GM21423 (cell line): ENCODE results near the gene PTGES2.

Source experiments
- ATAC-seq: cut with Tn5 transposase; IDR thresholded peaks from one replicate; pipeline ENCODE4 v1.9.1; 2021; ENCODE audit warnings: mild to moderate bottlenecking, moderate library complexity; ENCODE audit not compliant: unreplicated experiment

Gene PTGES2

DNA sequence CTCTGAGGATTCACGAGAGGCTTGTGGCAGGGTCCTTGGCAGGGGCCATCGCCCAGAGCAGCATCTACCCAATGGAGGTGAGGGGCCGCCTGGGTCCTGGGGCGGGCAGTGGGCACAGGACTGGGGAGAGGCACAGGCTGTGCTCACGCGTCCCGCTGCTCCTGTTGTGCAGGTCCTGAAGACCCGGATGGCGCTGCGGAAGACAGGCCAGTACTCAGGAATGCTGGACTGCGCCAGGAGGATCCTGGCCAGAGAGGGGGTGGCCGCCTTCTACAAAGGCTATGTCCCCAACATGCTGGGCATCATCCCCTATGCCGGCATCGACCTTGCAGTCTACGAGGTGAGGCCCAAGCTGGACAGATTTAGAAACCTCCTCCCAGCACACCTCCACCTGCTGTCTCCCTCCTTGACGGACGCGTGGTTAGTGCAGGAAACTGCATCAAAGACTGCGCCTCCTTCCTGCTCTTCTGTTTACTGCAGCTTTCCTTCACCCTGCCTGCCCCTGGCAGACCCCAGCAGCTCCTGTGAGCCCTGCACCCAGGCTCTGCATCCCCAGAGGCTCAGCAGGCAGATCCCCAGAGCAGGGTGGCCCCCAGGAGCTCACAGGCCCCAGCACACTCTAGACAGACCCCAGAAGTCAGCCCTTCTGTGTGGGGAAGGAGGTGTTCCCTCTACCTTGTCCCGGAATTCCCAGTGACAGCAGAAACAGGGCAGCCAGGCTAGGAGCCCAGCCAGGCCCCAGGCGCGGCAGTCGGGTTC is 21.2 kb downstream of the PTGES2 start:
- ATAC-seq, result no peak

DNA sequence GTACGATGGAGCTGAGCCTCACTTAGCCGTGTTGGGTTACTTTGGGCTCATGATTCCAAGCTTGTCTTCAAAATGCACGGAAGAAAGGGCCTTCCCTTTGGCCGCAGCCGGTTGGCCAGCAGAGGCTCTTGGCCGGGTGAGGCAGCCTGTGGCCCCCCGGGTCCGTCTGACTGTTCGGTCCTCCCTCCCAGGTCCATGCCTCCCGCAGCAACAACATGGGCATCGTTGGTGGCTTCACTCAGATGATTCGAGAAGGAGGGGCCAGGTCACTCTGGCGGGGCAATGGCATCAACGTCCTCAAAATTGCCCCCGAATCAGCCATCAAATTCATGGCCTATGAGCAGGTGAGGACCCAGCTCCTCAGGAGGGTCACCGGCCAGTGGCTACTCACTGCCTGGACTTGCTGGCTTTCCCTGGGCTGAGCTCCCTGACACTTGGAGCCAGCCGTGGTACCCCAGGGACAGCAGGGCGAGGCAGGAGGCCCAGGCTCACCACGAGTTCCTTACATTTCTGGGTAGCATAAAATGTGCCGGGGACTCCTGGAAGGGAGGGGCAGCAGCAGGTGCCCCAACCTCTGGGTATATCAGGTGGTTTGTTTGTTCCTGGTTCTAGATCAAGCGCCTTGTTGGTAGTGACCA is 21.9 kb downstream of the PTGES2 start:
- no peak for ATAC-seq

DNA sequence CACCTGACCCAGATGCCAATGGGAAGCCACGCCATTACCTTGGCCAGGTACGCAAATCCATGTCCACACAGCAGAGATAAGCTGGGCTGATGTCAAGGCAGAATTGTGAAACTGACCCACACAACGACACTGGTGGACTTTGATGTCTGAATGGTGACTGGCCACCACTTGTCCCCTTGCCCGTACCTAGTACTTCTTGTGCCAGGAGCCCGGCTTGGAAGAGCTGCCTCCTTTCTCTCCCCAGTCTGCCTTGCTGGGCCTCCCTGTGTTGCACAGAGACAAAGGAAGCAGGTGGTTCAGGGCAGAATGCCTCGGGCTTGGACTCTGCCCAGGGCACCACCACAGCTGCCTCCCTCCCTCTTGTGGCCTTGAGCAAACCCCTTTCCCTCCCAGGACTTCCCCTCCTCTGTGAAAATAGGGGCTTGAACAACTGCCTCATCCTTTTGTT is 23.3 kb downstream of the PTGES2 start:
- no peak for ATAC-seq

DNA sequence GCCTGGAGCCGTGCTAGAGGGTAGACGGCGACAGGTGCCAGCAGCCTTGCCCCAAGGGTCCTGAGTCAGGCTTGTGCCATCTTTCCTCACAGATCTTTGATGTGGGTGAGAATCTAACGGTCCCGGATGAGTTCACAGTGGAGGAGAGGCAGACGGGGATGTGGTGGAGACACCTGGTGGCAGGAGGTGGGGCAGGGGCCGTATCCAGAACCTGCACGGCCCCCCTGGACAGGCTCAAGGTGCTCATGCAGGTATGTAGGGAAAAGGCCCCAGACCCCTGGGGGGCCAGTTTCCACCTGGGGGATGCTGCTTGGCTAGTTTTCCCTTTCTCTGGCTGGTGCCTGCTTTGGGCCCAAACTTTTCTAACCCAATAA is 24.0 kb downstream of the PTGES2 start:
- ATAC-seq, result no peak

DNA sequence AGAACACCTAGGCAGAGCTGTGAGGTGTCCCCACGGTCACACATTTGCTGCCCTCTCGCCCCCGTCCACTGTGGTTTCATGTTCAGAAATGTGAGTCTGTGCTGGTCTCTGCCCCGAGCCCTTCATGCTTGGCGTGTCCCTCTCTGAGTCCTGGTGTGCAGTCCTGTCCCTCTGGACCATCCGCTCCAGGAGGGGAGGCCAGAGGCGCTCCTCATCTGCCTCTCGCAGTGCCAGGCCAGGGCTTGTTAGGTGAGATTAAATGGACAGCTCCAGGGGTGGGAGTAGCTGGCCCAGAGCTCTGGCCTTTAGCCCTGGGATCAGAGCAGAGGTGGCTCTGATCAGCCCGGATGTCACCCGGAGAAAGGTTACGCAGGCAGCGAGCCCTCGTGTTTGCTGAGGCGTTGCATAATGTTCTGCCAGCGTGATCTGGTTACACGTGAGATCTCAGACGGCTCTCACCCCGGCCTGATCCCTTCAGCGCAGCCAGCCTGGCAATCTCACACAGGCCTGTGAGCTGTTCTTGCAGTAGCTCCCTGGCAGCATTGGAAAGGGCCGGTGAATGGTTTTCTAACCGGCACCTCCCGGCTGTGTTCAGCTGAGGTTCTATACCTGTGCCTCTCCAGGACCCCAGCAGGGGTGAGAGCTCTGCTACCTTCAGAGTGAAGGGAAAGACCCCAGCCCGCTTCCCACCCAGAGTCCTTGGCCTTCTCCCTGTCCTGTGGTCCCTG is 24.5 kb downstream of the PTGES2 start:
- ATAC-seq, result no peak

DNA sequence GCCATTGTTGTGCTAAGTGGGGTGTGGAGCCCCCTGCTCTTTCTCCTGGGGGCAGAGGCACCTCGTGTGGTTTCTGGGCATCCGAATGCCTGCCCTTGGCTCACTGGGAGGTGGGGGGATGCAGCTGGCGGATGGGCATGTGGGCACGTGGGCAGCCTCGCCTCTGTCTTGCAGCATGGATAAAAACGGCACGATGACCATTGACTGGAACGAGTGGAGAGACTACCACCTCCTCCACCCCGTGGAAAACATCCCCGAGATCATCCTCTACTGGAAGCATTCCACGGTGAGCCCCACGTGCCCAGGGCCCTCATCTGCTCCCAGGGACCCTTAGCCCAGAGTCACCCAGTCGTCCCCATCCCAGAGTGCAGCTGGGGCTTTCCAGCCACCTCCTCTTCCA is 25.3 kb downstream of the PTGES2 start:
- no peak for ATAC-seq

DNA sequence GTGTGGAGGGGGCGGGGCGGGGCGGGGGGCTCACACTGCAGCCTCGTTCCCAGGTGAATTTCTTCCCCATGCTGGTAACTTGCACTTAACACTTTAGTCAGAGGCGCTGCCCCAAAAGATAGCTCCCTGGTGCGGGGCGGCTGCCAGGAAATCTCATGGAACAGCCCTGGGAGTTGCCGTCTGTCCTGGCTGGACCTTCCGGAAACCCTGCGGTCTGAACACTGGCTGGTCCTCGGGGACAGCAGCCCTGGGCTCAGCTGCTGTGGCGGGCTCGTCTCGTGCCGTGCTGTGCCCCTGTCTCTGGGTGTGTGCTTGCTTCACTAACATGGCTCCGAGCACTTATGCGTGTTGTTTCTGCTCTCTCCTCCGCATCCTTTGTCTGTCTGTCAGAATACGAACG is 25.8 kb downstream of the PTGES2 start:
- ATAC-seq, result no peak

DNA sequence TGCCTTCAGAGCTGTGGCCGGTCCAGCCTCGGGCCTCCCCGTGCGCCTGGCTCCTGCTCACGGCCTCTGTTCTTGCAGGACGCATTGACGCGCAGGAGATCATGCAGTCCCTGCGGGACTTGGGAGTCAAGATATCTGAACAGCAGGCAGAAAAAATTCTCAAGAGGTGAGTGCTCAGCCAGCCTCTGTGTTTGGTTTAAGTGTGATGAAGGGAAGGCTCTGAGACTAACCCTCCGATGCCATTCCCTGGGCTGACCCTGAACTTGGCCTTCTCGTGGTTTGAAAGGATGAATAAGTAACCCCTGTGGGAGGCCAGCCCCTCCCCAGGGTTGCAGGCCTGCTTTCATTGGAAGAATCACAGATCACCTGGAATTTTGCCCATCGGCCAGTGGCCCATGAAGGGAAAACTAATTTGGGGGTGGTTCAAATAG is 26.3 kb downstream of the PTGES2 start:
- ATAC-seq, result no peak

DNA sequence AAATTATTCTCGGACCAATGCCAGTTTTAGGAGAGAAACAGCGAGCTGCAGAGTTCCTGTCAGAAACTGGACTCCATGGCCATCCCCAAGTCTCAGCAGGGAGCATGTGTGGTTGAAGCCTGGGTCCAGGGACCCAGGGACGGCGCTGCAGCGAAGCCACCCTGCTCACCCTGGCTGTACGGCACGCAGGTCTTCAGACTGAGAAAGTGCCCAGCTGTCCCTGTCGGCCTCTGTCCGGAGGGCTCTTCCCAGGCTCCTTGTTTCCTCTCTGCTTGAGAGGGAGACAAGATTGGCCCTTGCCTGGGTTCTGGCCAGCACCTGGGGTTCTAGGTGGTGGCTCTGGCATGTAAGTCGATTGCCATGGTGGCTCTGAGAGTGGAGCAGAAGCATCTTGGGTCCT is 26.9 kb downstream of the PTGES2 start:
- ATAC-seq, result no peak

DNA sequence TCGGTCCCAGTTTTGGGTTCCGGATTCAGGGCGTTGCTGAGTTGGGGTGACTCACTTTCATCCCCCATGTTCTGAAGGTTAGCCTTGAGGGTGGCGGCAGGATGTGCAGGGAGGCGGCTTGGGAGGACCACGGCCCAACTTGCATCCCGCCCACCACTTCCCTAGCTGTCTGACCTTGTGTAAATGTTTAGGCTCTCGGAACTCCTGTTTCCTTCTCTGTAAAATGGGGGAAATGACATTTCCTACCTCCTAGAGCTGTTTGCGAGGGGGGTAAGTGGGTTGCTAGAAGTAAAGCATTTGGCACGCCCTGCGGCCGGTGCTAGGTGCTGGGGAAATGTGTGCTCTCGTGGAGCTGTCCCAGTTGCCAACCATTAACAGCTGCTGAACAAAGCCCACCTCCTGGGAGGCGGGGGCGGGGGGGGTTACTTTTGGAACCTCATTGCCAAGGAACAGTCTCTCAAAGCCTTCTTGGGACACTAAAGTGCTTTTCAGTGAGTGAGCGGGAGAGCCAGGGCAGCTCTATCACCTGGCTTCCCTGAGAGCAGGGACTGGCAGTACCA is 27.5 kb downstream of the PTGES2 start:
- ATAC-seq, result no peak

DNA sequence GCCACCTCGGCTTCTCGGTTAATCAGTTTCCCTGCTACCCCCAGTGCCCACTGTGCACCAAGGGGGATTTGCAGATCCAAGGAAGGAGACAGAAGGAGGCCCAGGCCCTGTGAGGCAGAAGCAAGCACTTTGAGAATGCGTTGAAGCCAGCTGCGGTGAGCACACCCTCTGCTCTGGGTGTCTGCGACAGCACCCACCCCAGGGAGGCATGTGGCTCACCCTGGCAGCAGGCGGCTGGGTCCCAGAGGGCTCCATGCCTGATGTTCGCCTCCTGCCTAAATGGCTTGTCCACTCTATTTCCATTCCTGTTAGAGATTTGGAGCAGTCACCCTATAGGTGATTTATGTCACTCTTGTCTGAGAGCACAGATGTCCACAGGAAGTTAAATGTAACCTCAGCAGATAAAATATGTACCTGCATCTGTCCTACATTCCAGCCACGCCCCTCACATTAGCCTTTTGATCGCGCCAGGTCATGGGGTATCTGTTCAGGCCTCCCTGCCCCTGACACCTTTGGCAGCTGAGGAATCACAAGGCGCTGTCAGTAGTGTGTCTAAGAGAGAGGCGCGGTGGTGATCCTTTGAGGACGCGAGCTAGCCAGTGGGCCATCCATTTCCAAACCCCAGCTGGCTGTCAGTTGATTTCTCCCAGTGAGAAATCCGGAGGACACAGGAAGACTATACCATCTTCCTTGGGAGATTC is 28.1 kb downstream of the PTGES2 start:
- no peak for ATAC-seq

DNA sequence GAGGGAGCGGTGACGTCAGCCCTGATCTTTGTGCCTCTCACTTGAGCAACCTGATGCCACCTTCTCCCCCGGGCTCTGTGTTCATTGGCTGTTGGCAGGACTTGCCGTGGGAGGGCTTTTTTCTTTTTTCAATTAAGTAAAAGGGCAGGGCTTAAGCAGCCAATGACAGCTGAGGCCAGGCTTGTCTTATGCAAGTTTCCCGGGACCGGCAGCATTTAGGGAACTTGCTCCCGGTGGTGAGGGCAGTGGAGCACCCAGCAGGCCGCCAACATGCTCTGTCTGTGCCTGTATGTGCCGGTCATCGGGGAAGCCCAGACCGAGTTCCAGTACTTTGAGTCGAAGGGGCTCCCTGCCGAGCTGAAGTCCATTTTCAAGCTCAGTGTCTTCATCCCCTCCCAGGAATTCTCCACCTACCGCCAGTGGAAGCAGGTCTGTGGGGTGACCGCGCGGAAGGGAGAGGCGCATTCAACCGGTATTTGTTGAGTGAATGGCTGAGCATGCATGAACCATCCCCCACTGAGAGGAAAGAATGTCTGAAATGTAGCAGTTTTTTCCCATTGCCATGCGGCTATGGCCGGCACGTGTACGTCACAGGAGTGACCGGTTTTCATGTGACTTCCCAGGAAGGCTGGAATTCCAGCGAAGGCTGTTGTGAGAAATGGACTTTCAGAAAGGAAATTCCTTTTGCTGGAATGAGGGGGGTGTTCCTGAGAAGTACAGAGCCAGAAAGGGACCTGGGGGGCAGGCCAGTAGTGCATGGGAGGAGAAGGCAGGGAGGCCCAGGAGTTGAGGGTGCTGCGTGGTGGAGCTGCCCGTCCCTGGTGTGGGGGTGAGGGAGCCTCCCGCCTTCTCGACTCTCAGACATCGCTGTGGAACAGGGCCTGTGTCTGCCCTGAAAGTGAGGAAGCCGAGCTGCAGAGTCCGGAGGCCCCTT is 29.0 kb downstream of the PTGES2 start:
- ATAC-seq, result no peak

DNA sequence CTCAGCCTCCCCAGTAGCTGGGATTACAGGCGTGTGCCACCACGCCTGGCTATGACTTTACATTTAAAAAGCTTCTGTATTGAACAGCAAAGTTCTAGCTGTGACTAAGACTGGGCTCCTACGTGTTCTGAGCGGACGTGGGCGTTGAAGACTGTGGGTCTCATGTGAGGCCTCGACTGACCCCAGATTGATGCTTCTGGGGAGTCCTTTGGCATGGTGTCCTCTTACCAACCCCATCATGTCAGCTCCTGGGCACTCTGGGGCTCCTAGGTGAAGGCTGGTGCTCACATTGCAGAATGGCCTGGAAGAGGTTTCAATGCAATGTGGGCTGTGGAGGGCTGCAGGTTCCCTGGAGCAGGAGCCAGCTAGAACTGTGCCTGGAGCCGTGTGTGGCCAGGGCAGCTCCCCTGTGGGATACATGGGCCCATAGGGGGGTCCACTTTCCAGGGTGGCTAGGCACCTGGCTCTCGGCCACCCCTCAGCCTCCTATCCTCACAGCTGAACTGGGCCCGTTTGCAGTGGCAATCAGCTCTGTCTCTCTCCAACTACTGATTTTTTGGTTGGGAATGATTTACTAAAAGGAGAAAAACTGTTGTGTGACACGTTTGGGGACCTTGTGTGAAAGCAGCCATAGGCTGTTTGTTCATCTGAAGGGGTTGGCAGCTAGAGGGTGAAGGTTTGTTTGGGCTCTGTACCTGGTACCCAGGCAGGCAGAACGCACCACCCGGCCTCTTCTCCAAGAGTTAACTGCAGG is 29.8 kb downstream of the PTGES2 start:
- ATAC-seq, result no peak

DNA sequence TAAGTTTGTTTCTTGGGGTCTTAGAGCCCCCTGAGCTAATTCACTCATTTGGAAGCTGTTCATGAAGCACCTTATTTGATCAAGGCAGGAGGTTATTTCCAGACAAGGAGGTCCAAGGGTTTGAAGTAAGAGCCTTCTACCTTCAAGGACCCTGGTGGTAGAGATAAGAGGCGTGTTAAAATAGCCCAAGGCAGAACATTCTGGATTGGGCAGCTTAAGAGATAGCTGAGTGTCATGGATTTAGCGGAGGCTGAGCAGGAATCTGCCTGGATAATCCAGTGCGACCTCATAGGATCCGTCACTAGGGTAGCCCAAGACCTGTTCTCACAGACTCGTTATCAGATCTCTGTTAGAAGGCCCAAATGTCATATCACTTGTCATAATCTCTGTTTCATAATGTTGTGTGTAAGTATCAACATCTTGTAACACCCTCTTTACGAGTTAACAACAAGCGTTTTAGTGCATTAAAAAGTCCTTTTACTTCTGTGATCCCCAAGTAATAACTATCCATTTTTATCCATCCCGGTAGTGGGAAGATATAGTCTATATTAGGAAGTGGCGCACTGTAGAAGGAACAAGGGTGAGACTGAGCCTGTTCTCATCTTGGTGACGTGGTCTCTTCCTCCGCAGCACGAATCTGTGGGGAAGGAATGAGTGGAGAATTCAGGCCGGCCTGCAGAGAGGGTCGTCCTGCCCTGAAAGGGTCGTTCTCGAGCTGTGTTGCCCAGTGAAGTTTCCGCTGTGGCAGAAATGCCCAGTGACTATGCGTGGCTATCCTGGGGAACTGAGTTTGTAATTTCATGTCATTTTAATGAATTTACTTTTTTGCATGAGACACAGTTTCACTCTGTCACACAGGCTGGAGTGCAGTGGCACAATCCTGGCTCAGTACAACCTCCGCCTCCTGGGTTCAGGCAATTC is 30.7 kb downstream of the PTGES2 start:
- no peak for ATAC-seq

DNA sequence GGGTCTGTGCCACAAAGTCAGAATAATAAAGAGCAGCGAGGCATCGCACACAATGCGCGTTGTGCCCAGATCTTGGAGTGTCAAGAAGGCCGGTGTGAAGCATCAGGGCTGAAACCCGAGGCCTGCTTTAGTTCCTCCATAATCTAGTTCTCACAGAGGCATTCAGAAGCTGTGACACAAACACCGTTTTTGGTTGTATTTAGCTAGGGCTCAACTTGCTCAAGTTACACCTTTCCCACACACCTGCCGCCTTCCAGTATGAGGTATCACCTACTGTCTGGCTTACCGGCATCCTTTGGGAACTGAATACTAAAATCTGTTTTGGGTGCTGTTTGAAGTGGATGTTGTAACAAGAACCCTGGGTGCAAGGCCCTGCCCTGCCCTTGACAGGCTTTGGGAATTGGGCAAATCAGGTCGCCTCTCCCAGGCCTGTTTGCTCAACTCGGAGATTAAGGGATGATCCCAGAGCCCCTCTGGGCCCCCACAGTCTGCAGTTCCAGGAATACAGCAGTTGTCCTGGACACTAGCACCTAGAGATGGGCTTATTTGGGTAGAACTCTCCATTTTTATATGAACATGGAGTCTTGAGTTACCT is 32.5 kb downstream of the PTGES2 start:
- ATAC-seq, result no peak

DNA sequence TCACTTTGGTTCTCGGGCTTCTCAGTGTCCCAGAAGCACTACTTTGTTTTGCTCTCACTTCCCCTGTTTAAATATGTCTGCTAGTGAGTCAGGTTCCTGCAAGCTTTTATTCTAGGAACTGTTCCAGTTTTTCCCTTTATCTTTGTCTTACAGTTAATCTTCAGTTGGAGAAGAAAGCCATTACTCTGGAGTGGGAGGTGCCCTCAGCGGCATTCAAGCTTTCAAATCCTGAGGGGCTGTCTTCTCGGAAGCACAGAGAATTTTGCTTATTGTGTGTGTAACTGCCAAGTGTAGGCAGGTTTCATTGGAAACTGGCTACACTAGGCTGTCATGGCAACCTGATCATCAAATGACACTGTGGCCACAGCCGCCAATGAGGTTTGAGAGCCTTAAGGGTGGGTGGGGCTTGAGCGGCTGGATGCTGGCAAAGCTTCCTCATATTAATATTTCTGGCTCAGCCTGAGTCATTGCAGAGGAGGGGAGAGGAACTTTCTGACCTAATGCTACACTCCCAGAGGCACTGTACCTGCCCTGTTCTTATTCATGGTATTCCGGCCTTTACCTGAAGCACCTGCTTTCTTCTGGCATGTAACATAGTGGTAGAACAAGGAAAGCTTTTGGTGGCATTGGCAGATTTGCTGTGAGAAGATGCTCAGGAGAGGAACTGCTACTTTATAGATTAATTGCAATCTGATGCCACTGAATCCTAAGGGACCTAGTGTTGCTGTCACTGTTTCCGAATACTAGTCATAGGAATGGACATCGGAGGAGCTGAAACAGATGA is 33.2 kb downstream of the PTGES2 start:
- peak; percentile 81 for ATAC-seq

DNA sequence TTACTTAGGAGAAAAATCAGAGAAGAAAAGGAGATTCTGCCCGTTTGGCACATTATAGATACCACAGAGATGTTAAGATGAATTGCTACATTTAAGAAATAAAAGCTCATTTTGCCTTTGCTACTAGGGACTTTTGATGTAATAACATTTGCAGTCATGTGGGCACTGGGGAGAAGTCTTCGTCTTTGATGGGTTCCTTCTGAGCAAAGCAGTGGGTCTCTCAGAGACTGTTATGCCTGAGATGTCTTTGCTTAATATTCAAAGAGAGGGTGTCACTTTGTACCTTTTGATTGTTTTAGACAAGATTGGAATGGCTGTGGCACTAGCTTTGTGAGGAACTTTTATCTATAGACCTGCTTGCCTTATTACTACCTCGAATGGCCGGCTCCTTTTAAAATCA is 34.5 kb downstream of the PTGES2 start:
- no peak for ATAC-seq
